ENCODE measurements around the gene RNF214.

- no peak for TF ChIP-seq CTCF (IDR thresholded peaks at IDR 0.05)
- no peak for TF ChIP-seq POLR2A (IDR thresholded peaks at IDR 0.05)
These were observed 83.9 kb downstream of the RNF214 start, which contains the start of gene BACE1 for GRCh38 chr11:117316197-117316961.
